Adrenal gland (tissue), 12 donors: ENCODE results near the gene CDKAL1. TPM values are rescaled to one million over a fixed set of nuclear protein-coding genes. Genes with fewer than 3 reads are reported as not detected.

Experiments
- DNase-seq, 7 donors: peaks; one replicate each; pipeline ENCODE4 v3.0.0-alpha.2; 2019 to 2020
- H3K27ac ChIP-seq, 5 donors: fragments of 200-600 bp; sonication (generic) in 4 of 5; 1 replicate in 3 of 5; 2 replicates in 2 of 5; pipeline versions ENCODE4 v1.5.1 to v1.8.0; 2016 to 2020; ENCODE audit warnings: mild to moderate bottlenecking in 1 of 5
- H3K27me3 ChIP-seq: fragments of 200-600 bp; 2 replicates; pipeline ENCODE4 v1.8.0; 2021
- H3K36me3 ChIP-seq, 2 donors: fragments of 200-600 bp; replicated peaks in 1 of 2; 1 replicate in 1 of 2; 2 replicates in 1 of 2; pipeline versions ENCODE4 v1.5.1 to v1.8.0; 2018 to 2022
- H3K4me1 ChIP-seq, 2 donors: fragments of 200-600 bp; replicated peaks in 1 of 2; 1 replicate in 1 of 2; 2 replicates in 1 of 2; pipeline versions ENCODE4 v1.5.1 to v1.8.0; 2018 to 2021
- H3K4me3 ChIP-seq, 4 donors: fragments of 200-600 bp; sonication (generic) in 3 of 4; one replicate each; pipeline ENCODE4 v1.5.1; 2016 to 2018
- H3K9me3 ChIP-seq, 3 donors: fragments of 200-600 bp; sonication (generic) in 1 of 3; replicated peaks in 1 of 3; 1 replicate in 2 of 3; 2 replicates in 1 of 3; pipeline versions ENCODE4 v1.5.1 to v1.8.0; 2016 to 2021
- POLR2A ChIP-seq, 2 donors: fragments of 450-650 bp; IDR thresholded peaks; one replicate each; pipeline ENCODE4 v1.6.1; 2017; ENCODE audit warnings: antibody characterized with exemption in 2 of 2, mild to moderate bottlenecking in 2 of 2, moderate library complexity in 1 of 2
- WGBS, 4 donors: extraction: QIAGEN DNeasy Blood & Tissue Kit in 2 of 4; methylation state at CpG; one replicate each; pipeline versions ENCODE4 v1.1.5 to v1.1.7; 2013 to 2017; 5-methylcytosine and 5-hydroxymethylcytosine counted together
- intact Hi-C, 2 donors: fragments of 100-400 bp; cut with DNase I; formaldehyde crosslinking; loops; one replicate each; pipeline versions ENCODE4 v1.14.1 to v1.15.0; 2022 to 2023
- polyA plus RNA-seq, 3 donors: library from polyadenylated mRNA; stranded (reverse); fragments of 200-250 nt in 2 of 3; fragments of 350-450 nt in 1 of 3; fragmentation: Illumina TruSeq in 1 of 3; extraction: RNeasy Lipid Tissue Mini Kit (QIAGEN cat#74804) in 1 of 3; gene quantifications; one replicate each; pipeline ENCODE4 v1.2.3, GENCODE V29; 2013 to 2014
- total RNA-seq, 9 donors: library from RNA; depleted of rRNA in 4 of 9; stranded (reverse); fragments of >200 nt in 4 of 9; fragments of 120-200 nt in 1 of 9; fragmentation: NEBNext Ultra II Directional in 1 of 9; extraction: Animal tissue kit (Norgen Biotek cat#: 25700) in 1 of 9; gene quantifications; one replicate each; pipeline versions ENCODE4 v1.1.0 to v1.2.4, GENCODE V29; 2013 to 2023
- TF ChIP-seq, protein P1 (sequence below), 6 experiments: fragments of 450-650 bp in 4 of 6; fragments of 200-600 bp in 2 of 6; sonication (generic) in 1 of 6; IDR thresholded peaks; 1 replicate in 5 of 6; 2 replicates in 1 of 6; pipeline versions ENCODE4 v1.5.1 to v1.8.0; 2016 to 2021; ENCODE audit warnings: antibody characterized with exemption in 6 of 6, mild to moderate bottlenecking in 2 of 6, moderate library complexity in 1 of 6
- donor health status: healthy with polysubstance abuse.
- donor health status: Bipolar disorder and iron deficiency.
- donor health status: DM: yes; HTN: yes; CAD: no.
- donor health status: DM: no; HTN: no; CAD: no.
- donor health status: DM: no; HTN: no; CAD: no.
- donor health status: DM: yes; HTN: yes; CAD: no.

CDKAL1 gene
- total and polyA plus RNA-seq, 12 donors = 3.9 to 21.1 (median 10.6) TPM

DNA sequence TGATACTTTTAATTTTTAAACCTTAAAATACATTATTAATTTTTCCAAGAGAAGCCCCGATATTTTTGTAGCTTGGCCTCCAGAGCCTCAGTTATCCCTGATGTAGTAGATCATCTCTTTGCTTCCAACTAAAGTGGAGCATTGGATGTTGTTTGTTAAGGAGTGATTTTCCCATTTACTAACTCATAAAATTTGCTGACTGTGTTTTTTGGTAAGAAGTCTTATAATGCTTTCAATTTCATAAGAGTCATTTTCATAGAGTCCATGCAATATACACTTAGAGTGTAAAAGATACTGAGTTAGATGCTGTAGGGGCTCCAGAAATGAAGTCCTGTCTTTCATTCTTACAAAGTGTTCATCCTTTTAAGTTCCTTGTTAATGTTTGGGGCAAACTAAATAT is 46.8 kb downstream of the CDKAL1 start:
- Histone ChIP-seq H3K27me3 (no peaks in the 10 kb centered on the region), H3K9me3 (no peaks in the 10 kb centered on the region), H3K27ac (no peak overlapping the region), H3K36me3 (no peaks in the 10 kb centered on the region), H3K4me1 (no peaks in the 10 kb centered on the region), H3K4me3 (no peak overlapping the region)
- intact Hi-C loops = no loop called here
- no peak for TF ChIP-seq POLR2A (IDR thresholded peaks at IDR 0.05)
- TF ChIP-seq, protein P1, sequence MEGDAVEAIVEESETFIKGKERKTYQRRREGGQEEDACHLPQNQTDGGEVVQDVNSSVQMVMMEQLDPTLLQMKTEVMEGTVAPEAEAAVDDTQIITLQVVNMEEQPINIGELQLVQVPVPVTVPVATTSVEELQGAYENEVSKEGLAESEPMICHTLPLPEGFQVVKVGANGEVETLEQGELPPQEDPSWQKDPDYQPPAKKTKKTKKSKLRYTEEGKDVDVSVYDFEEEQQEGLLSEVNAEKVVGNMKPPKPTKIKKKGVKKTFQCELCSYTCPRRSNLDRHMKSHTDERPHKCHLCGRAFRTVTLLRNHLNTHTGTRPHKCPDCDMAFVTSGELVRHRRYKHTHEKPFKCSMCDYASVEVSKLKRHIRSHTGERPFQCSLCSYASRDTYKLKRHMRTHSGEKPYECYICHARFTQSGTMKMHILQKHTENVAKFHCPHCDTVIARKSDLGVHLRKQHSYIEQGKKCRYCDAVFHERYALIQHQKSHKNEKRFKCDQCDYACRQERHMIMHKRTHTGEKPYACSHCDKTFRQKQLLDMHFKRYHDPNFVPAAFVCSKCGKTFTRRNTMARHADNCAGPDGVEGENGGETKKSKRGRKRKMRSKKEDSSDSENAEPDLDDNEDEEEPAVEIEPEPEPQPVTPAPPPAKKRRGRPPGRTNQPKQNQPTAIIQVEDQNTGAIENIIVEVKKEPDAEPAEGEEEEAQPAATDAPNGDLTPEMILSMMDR (IDR thresholded peaks at IDR 0.05) = no peak
- no peak for DNase-seq
- 95 to 100% (median 98%) methylated on average over 1 of the region's 1 CpG for WGBS, 4 donors

DNA sequence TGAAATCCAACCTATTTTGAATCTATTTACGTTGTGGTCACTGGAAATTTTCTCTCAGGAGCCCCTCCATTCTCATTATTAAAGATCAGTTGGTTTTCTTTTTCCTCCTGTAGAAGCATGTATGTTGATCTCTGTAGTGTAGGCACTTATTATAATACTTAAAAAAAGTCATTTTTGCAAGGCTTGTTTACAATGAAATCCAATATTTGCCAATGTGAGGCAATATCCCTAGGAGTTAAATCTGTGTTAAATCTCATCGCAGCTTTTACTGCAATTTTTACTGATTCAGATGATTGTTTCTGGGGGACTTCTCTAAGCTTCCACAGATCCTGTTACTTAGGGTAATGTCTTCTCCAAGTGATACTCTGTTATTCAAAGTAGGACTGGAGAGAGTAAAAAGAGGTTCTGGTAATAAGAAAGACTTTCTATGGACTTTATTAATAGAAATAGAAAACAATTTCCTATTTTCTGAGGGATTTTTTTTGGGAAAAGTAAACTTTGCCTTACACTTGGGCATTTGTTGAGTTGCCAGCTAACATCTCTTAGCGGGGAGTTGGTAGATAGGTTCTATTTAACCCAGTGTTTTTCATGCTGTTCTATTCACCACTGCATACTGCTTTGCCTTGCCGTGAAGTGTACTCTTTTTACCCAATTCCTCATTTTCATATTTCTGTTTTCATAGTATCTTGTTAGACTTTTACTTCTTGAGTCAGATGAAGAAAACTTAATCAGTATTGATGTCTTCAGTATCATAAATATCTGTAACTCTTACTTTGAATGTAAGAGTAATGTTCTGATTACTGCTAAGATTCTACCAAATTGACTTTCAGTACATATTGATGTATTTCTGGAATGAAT is 48.6 kb downstream of the CDKAL1 start:
- H3K4me1 ChIP-seq = no peaks in the 10 kb centered on the region
- H3K27ac ChIP-seq = no peak overlapping the region
- intact Hi-C loops = no loop called here
- WGBS, 4 donors = 94 to 96% (median 95%) methylated on average over 4 of the region's 4 CpGs
- no peaks in the 10 kb centered on the region for H3K27me3 ChIP-seq
- no peaks in the 10 kb centered on the region for H3K36me3 ChIP-seq
- no peak for TF ChIP-seq POLR2A (IDR thresholded peaks at IDR 0.05)
- TF ChIP-seq, protein P1 (IDR thresholded peaks at IDR 0.05) = no peak
- DNase-seq = no peak
- H3K4me3 ChIP-seq = no peak overlapping the region
- H3K9me3 ChIP-seq = no peaks in the 10 kb centered on the region

DNA sequence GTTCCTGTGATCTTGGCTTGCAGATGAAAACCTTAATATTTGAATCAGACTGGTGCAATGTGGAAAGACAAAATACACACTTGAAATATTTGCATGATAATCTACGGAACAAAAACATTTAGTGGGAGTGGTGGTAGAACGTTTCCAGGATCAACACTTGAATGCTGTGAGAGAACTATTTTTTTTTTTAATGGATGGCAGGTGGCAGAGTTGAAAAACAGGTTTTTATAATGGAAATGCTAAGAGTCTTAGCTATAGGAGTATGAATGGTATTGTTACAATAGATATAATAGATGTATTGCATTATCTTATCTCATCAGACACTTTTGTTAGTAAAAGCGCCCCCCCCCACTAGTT is 49.2 kb downstream of the CDKAL1 start:
- TF ChIP-seq, protein P1 (IDR thresholded peaks at IDR 0.05) = no peak
- TF ChIP-seq POLR2A (IDR thresholded peaks at IDR 0.05) = no peak
- no peak overlapping the region for H3K27ac ChIP-seq
- H3K9me3 ChIP-seq = no peaks in the 10 kb centered on the region
- no peak for DNase-seq
- no peaks in the 10 kb centered on the region for H3K27me3 ChIP-seq
- 60 to 74% (median 62%) methylated on average over 3 of the region's 3 CpGs for WGBS, 4 donors
- H3K4me3 ChIP-seq = no peak overlapping the region
- H3K36me3 ChIP-seq = no peaks in the 10 kb centered on the region
- no peaks in the 10 kb centered on the region for H3K4me1 ChIP-seq
- intact Hi-C loops = no loop called here

DNA sequence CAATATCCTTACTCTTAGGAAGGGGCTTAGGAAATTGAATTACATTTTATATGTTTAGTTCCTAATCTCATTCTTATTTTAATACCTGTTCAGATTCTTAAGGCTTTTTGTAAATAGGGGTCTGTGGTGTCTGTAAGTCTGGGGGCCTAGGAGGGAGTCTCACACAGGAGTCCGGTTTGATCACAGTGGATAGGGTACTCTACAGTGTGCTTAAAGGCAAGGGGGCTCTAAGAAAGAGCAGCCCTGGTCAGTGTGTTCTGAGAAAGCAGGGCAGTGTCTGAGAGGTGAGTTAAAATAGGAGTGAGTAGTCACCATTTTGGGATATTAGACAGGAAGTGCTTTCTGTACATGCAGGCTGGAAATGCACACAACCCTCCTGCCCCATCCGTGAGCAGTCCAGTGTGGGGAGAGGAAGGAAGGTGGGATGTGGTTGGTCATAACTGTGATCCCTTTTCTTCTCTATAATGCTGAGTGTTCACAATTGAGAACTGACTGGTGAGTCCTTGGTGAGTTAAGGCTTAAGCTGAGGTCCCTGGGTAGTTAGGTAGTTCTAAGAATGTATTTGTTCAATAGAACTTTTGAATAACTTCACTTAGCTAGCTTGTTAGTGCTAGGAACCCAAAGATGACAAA is 50.0 kb downstream of the CDKAL1 start:
- peaks cover 4% of the 10 kb centered on the region in 2 donors for H3K4me1 ChIP-seq
- H3K27me3 ChIP-seq = no peaks in the 10 kb centered on the region
- no peak overlapping the region for H3K27ac ChIP-seq
- intact Hi-C loops = no loop called here
- H3K36me3 ChIP-seq = no peaks in the 10 kb centered on the region
- H3K9me3 ChIP-seq = no peaks in the 10 kb centered on the region
- 83 to 100% (median 89%) methylated on average over 2 of the region's 2 CpGs for WGBS, 4 donors
- TF ChIP-seq, protein P1 (IDR thresholded peaks at IDR 0.05) = no peak
- TF ChIP-seq POLR2A (IDR thresholded peaks at IDR 0.05) = no peak
- no peak for DNase-seq
- H3K4me3 ChIP-seq = no peak overlapping the region
